GM12878 (cell line): ENCODE results near the gene C3orf70. TPM values are rescaled to one million over a fixed set of nuclear protein-coding genes. Genes with fewer than 3 reads are reported as not detected.

ENCODE experiments used
- ATAC-seq: fragments of 200-7000 bp; cut with Tn5 transposase; 3 replicates; pipeline ENCODE4 v1.9.1; 2020; ENCODE audit warnings: mild to moderate bottlenecking, moderate library complexity
- BruUV-seq: library from RNA; stranded (reverse); fragments of 400-500 nt; replicated peaks from 2 replicates; lab custom pipeline; 2021; lab: Mats Ljungman, UMichigan
- CTCF ChIA-PET: fragments of 300-600 bp; sonication (Branson Sonifier 250); formaldehyde crosslinking; extraction: SDS; loops from one replicate; lab custom pipeline; 2021; ENCODE audit warnings: inconsistent platforms; lab: Yijun Ruan, JAX
- POLR2A ChIA-PET: fragments of 350-600 bp; formaldehyde crosslinking; extraction: SDS; loops from one replicate; lab custom pipeline; 2021; ENCODE audit warnings: inconsistent platforms; lab: Charles Lee
- RAD21 ChIA-PET: fragments of 300-600 bp; sonication (Branson Sonifier 250); formaldehyde crosslinking; loops from one replicate; lab custom pipeline; 2023; ENCODE audit warnings: antibody characterized with exemption; ENCODE audit not compliant: unreplicated experiment; lab: Charles Lee
- SMC1A ChIA-PET: fragments of 300-600 bp; sonication (Branson Sonifier 250); formaldehyde crosslinking; loops from one replicate; lab custom pipeline; 2023; ENCODE audit not compliant: unreplicated experiment, uncharacterized antibody; lab: Charles Lee
- DNase-seq: peaks from one replicate; pipeline ENCODE4 v3.0.0-alpha.2; 2011; ENCODE audit warnings: low read depth, low spot score
- FAIRE-seq: peaks from 3 replicates; lab custom pipeline; 2011; peaks lifted over from hg19 to GRCh38; lab: Jason Lieb, UNC
- H2AFZ ChIP-seq: 2 replicates; pipeline ENCODE4 v1.6.0; 2011; ENCODE audit warnings: low read depth, low read length, control low read depth; ENCODE audit not compliant: control insufficient read depth
- H3K27ac ChIP-seq: 2 replicates; pipeline ENCODE4 v1.5.1; 2011; ENCODE audit warnings: control low read depth; ENCODE audit not compliant: control insufficient read depth, insufficient read depth
- H3K27me3 ChIP-seq, 2 experiments: replicated peaks in 1 of 2; 2 replicates each; pipeline versions ENCODE4 v1.6.0 to v1.6.1; 2011; ENCODE audit warnings: low read length in 1 of 2; ENCODE audit not compliant: control insufficient read depth in 2 of 2, insufficient read depth in 2 of 2
- H3K36me3 ChIP-seq, 2 experiments: 2 replicates each; pipeline ENCODE4 v1.5.1; 2011; ENCODE audit warnings: low read length in 1 of 2; ENCODE audit not compliant: control insufficient read depth in 2 of 2, insufficient read depth in 2 of 2
- H3K4me1 ChIP-seq: 2 replicates; pipeline ENCODE4 v1.6.1; 2011; ENCODE audit warnings: mild to moderate bottlenecking, low read length, moderate library complexity, mixed read lengths; ENCODE audit not compliant: control insufficient read depth, insufficient read depth
- H3K4me2 ChIP-seq: 2 replicates; pipeline ENCODE4 v1.6.0; 2011; ENCODE audit warnings: control low read depth; ENCODE audit not compliant: control insufficient read depth, insufficient read depth
- H3K4me3 ChIP-seq: fragments of 200-600 bp; sonication (generic); 2 replicates; pipeline ENCODE4 v1.5.1; 2016
- H3K79me2 ChIP-seq: 2 replicates; pipeline ENCODE4 v1.6.0; 2011; ENCODE audit warnings: low read length; ENCODE audit not compliant: control insufficient read depth, insufficient read depth
- H3K9ac ChIP-seq: 2 replicates; pipeline ENCODE4 v1.8.0; 2011; ENCODE audit warnings: low read length, control low read depth, mixed read lengths; ENCODE audit not compliant: control insufficient read depth, insufficient read depth
- H3K9me3 ChIP-seq: replicated peaks from 3 replicates; pipeline ENCODE4 v1.5.1; 2011; ENCODE audit warnings: mild to moderate bottlenecking, low read length; ENCODE audit not compliant: control insufficient read depth, insufficient read depth
- H4K20me1 ChIP-seq: 2 replicates; pipeline ENCODE4 v1.6.0; 2011; ENCODE audit not compliant: control insufficient read depth, insufficient read depth
- CBFB ChIP-seq: IDR thresholded peaks from 2 replicates; pipeline ENCODE4 v1.6.1; 2016; ENCODE audit warnings: antibody characterized with exemption, low read depth
- CEBPB ChIP-seq, 2 experiments: fragments of 150-350 bp in 1 of 2; IDR thresholded peaks; 2 replicates each; pipeline ENCODE4 v1.6.1; 2012 to 2014; ENCODE audit warnings: low read depth in 2 of 2, low read length in 2 of 2, borderline replicate concordance in 1 of 2, inconsistent platforms in 1 of 2
- DPF2 ChIP-seq: fragments of 450-650 bp; IDR thresholded peaks from 2 replicates; pipeline ENCODE4 v1.6.1; 2017; ENCODE audit warnings: mild to moderate bottlenecking
- ETV6 ChIP-seq, 2 experiments: fragments of 450-650 bp in 1 of 2; IDR thresholded peaks in 1 of 2; conservative IDR thresholded peaks in 1 of 2; 2 replicates each; pipeline ENCODE4 v1.6.1; 2014; ENCODE audit warnings: antibody characterized with exemption in 1 of 2, borderline replicate concordance in 1 of 2, low read depth in 1 of 2, mild to moderate bottlenecking in 1 of 2, moderate library complexity in 1 of 2
- HDAC6 ChIP-seq: fragments of 200-600 bp; sonication (generic); IDR thresholded peaks from one replicate; pipeline ENCODE4 v1.8.0; 2017; ENCODE audit warnings: antibody characterized with exemption; ENCODE audit not compliant: unreplicated experiment
- IRF5 ChIP-seq: fragments of 450-650 bp; IDR thresholded peaks from 2 replicates; pipeline ENCODE4 v1.6.1; 2017; ENCODE audit warnings: borderline replicate concordance
- MLLT1 ChIP-seq: fragments of 450-650 bp; IDR thresholded peaks from 2 replicates; pipeline ENCODE4 v1.6.1; 2016; ENCODE audit warnings: mild to moderate bottlenecking
- STAT1 ChIP-seq: fragments of 450-650 bp; conservative IDR thresholded peaks from 2 replicates; pipeline ENCODE4 v1.6.1; 2014; ENCODE audit warnings: antibody characterized with exemption, mild to moderate bottlenecking
- SUPT20H ChIP-seq: IDR thresholded peaks from 2 replicates; pipeline ENCODE4 v1.6.1; 2011; ENCODE audit warnings: low read depth, mild to moderate bottlenecking, low read length, moderate library complexity, borderline replicate concordance; ENCODE audit not compliant: control insufficient read depth
- ZBED1 ChIP-seq: IDR thresholded peaks from 2 replicates; pipeline ENCODE4 v1.6.1; 2016; ENCODE audit warnings: borderline replicate concordance
- ZNF384 ChIP-seq: IDR thresholded peaks from 2 replicates; pipeline ENCODE4 v1.6.1; 2012; ENCODE audit warnings: low read depth, mild to moderate bottlenecking, low read length, improper control_type of control experiment, borderline replicate concordance
- WGBS: methylation state at CpG from one replicate; pipeline ENCODE4 v1.1.6; 2016; ENCODE audit warnings: low lambda C conversion rate; ENCODE audit not compliant: insufficient replicate concordance, insufficient coverage; ENCODE audit errors: missing lambda C conversion rate; 5-methylcytosine and 5-hydroxymethylcytosine counted together
- in situ Hi-C: fragments of 300-500 bp; cut with MboI; formaldehyde crosslinking; loops from 9 replicates; pipeline ENCODE4 v1.14.3; 2018; ENCODE audit warnings: mixed read lengths
- intact Hi-C: fragments of 100-400 bp; cut with micrococcal nuclease; formaldehyde crosslinking; loops from one replicate; pipeline ENCODE4 v1.14.2; 2022; ENCODE audit not compliant: unreplicated experiment
- polyA plus RNA-seq, 11 experiments: library from polyadenylated mRNA; depleted of rRNA in 4 of 11; unstranded in 6 of 11; stranded (reverse) in 5 of 11; fragments of >200 nt; fragmentation: Nextera tagmentation in 4 of 11; fragmentation: Illumina TruSeq in 1 of 11; extraction: Ambion mirVana in 4 of 11; extraction: Trizol in 1 of 11; gene quantifications; 1 replicate in 1 of 11; 2 replicates in 10 of 11; pipeline versions ENCODE4 v1.2.1 to v1.2.3, GENCODE V29; 2011 to 2016; ENCODE audit warnings: inconsistent platforms in 2 of 11, missing spikeins in 2 of 11, low read depth in 1 of 11
- total RNA-seq, 4 experiments: library from RNA; depleted of rRNA in 3 of 4; stranded (reverse); fragments of >200 nt in 3 of 4; fragmentation: Illumina TruSeq in 1 of 4; extraction: Trizol in 1 of 4; gene quantifications; 2 replicates each; pipeline versions ENCODE4 v1.2.1 to v1.2.3, GENCODE V29; 2013 to 2021

Gene C3orf70
- total and polyA plus RNA-seq, 10 of the 15 experiments (the other 5 are each of a cell fraction or from before 2014, with no cell fraction given), result 0.03 to 0.04 TPM; not detected in 8

DNA sequence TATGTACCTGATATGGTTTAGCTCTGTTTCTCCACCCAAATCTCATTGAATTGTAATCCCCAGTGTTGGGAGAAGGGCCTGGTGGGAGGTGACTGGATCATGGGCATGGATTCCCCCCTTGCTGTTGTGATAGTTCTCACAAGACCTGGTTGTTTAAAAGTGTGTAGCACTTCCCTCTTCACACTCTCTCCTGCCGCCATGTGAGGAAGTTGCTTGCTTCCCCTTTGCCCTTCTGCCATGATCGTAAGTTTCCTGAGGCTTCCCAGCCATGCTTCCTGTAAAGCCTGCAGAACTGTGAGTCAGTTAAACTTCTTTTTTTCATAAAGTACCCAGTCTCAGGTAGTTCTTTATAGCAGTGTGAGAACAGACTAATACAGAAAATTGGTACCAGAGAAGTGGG lies 93.1 kb downstream of the C3orf70 start:
- 41% methylated on average over 2 of the region's 2 CpGs for WGBS
- H4K20me1 ChIP-seq, result no peaks in the 10 kb centered on the region
- no TSS peak for BruUV-seq
- no peak for DNase-seq
- no peaks in the 10 kb centered on the region for H3K36me3 ChIP-seq
- no peak overlapping the region for H3K27ac ChIP-seq
- no peak for TF ChIP-seq SUPT20H
- no peak for TF ChIP-seq CBFB
- TF ChIP-seq ZBED1, result no peak
- no peak for TF ChIP-seq HDAC6
- TF ChIP-seq ZNF384, result no peak
- no peak overlapping the region for H2AFZ ChIP-seq
- H3K9me3 ChIP-seq, result peaks cover 3% of the 10 kb centered on the region; the same call in 1 of the 3 replicates
- FAIRE-seq, result no peak
- H3K9ac ChIP-seq, result no peak overlapping the region
- no peaks in the 10 kb centered on the region for H3K4me1 ChIP-seq
- SMC1A ChIA-PET, result no interaction called here
- in situ Hi-C loops, result no loop called here
- H3K4me2 ChIP-seq, result no peak overlapping the region
- H3K27me3 ChIP-seq, result no peaks in the 10 kb centered on the region
- CTCF ChIA-PET, result interaction anchor here (1.0 to 1.1 kb wide), 2 partner anchors 11 to 156 kb away, joined by 3 to 4 read pairs; no protein-coding TSS in a partner anchor
- no peak for ATAC-seq
- POLR2A ChIA-PET, result no interaction called here
- intact Hi-C loops, result no loop called here
- no peak overlapping the region for H3K4me3 ChIP-seq
- RAD21 ChIA-PET, result no interaction called here
- H3K79me2 ChIP-seq, result no peaks in the 10 kb centered on the region

- Histone ChIP-seq H3K79me2 (no peaks in the 10 kb centered on the region), H3K4me3 (no peak overlapping the region), H3K36me3 (no peaks in the 10 kb centered on the region), H3K27ac (no peak overlapping the region), H4K20me1 (no peaks in the 10 kb centered on the region), H3K4me1 (no peaks in the 10 kb centered on the region), H3K27me3 (no peaks in the 10 kb centered on the region), H3K4me2 (no peak overlapping the region), H3K9me3 (peaks cover 3% of the 10 kb centered on the region; the same call in 1 of the 3 replicates), H3K9ac (no peak overlapping the region), H2AFZ (no peak overlapping the region)
- WGBS, result 50% methylated on average over 2 of the region's 2 CpGs
- ChIA-PET RAD21 (no interaction called here), POLR2A (no interaction called here), CTCF (interaction anchor here (1.0 to 1.1 kb wide), 3 partner anchors 10 to 157 kb away, joined by 3 to 4 read pairs (median 3); no protein-coding TSS in a partner anchor), SMC1A (no interaction called here)
- in situ Hi-C loops, result no loop called here
- no peak for TF ChIP-seq ETV6 (conservative IDR thresholded peaks at IDR 0.05 in 1 of 2, IDR thresholded peaks at IDR 0.05 in 1 of 2; ENCODE audit: borderline replicate concordance in 1 of 2, low read depth in 1 of 2)
- TF ChIP-seq CEBPB (IDR thresholded peaks at IDR 0.05; ENCODE audit: borderline replicate concordance in 1 of 2, low read depth in 2 of 2, low read length in 2 of 2), result no peak
- TF ChIP-seq IRF5, result no peak
- no peak for TF ChIP-seq STAT1
- no peak for TF ChIP-seq DPF2
- TF ChIP-seq MLLT1, result no peak
- intact Hi-C loops, result no loop called here
- DNase-seq, result no peak
- no TSS peak for BruUV-seq
- ATAC-seq, result no peak
- no peak for FAIRE-seq
Observed at GRCh38 chr3:185058796-185059195, 94.1 kb downstream of the C3orf70 start.
